ENCODE data around the gene GRWD1.

- TF ChIP-seq CTCF (IDR thresholded peaks at IDR 0.05; ENCODE audit: insufficient read depth, low read length, poor library complexity, severe bottlenecking) = no peak
- no peak for TF ChIP-seq EZH2phosphoT487 (conservative IDR thresholded peaks at IDR 0.05; ENCODE audit: low read length)
These were observed 53.7 kb downstream of the GRWD1 start for GRCh38 chr19:48499316-48500090.

Measured in SU-DHL-6 (cell line).